GM19328 (cell line): Measurements from ENCODE around the gene HSF4.

Experiments
- ATAC-seq: cut with Tn5 transposase; IDR thresholded peaks from one replicate; pipeline ENCODE4 v1.9.1; 2021; ENCODE audit warnings: mild to moderate bottlenecking, moderate library complexity; ENCODE audit not compliant: unreplicated experiment

The HSF4 gene

GRCh38 chr16:67198238-67198734, 33.7 kb downstream of the HSF4 start:
- ATAC-seq, result no peak

- ATAC-seq, result no peak
These were observed 34.7 kb downstream of the HSF4 start, which contains the start of gene ELMO3 for GRCh38 chr16:67199011-67199807. Gene ELMO3, plus strand, starts transcription at chr16:67199131. Its CDS starts 196 bp downstream, at chr16:67199327.

- ATAC-seq, result no peak
These were observed 35.3 kb downstream of the HSF4 start for GRCh38 chr16:67199808-67200198.

GRCh38 chr16:67200491-67200890, 35.9 kb downstream of the HSF4 start:
- ATAC-seq, result no peak

GRCh38 chr16:67201411-67202345, 37.1 kb downstream of the HSF4 start:
- no peak for ATAC-seq

- no peak for ATAC-seq
These were observed 37.9 kb downstream of the HSF4 start for GRCh38 chr16:67202426-67202825.

GRCh38 chr16:67202956-67203493, 38.5 kb downstream of the HSF4 start:
- ATAC-seq, result no peak

- no peak for ATAC-seq
These were observed 39.5 kb downstream of the HSF4 start for GRCh38 chr16:67204076-67204475.

- no peak for ATAC-seq
These were observed 41.7 kb downstream of the HSF4 start for GRCh38 chr16:67206129-67206837.

- ATAC-seq, result no peak
These were observed 42.3 kb downstream of the HSF4 start for GRCh38 chr16:67206838-67207248.

GRCh38 chr16:67207249-67208091, 42.9 kb downstream of the HSF4 start:
- ATAC-seq, result no peak

- ATAC-seq, result no peak
These were observed 43.8 kb downstream of the HSF4 start for GRCh38 chr16:67208154-67208896.

GRCh38 chr16:67209565-67209964, 45.0 kb downstream of the HSF4 start:
- no peak for ATAC-seq

GRCh38 chr16:67210069-67210937, 45.8 kb downstream of the HSF4 start:
- ATAC-seq, result no peak

- no peak for ATAC-seq
These were observed 47.1 kb downstream of the HSF4 start for GRCh38 chr16:67211674-67212073.

- no peak for ATAC-seq
These were observed 48.2 kb downstream of the HSF4 start for GRCh38 chr16:67212766-67213165.

GRCh38 chr16:67213197-67214019, 48.9 kb downstream of the HSF4 start:
- no peak for ATAC-seq
